HepG2 (cell line): ENCODE measurements around the gene ARFIP1. TPM values are rescaled to one million over a fixed set of nuclear protein-coding genes. Genes with fewer than 3 reads are reported as not detected.
A peak's percentile ranks its signal among the peaks of the same experiment; 100 is the strongest.

Source experiments
- FOXO1 ChIP-seq: sonication (generic); formaldehyde crosslinking; IDR thresholded peaks from 2 replicates; pipeline ENCODE4 v1.4.0; 2020; ENCODE audit warnings: missing genetic modification reagents
- KDM2A ChIP-seq: sonication (generic); formaldehyde crosslinking; IDR thresholded peaks from 2 replicates; pipeline ENCODE4 v1.4.0; 2020; ENCODE audit warnings: low read depth, missing genetic modification reagents, borderline replicate concordance
- KIAA2018 ChIP-seq: sonication (generic); formaldehyde crosslinking; IDR thresholded peaks from 2 replicates; pipeline ENCODE4 v1.5.0; 2020; ENCODE audit warnings: mild to moderate bottlenecking, missing genetic modification reagents, borderline replicate concordance
- PAX8 ChIP-seq: sonication (generic); formaldehyde crosslinking; IDR thresholded peaks from 2 replicates; pipeline ENCODE4 v1.8.0; 2022; ENCODE audit warnings: mild to moderate bottlenecking, missing genetic modification reagents, borderline replicate concordance
- RFXANK ChIP-seq: IDR thresholded peaks from 2 replicates; pipeline ENCODE4 v1.6.1; 2016
- YY1 ChIP-seq: IDR thresholded peaks from 2 replicates; pipeline ENCODE4 v1.6.1; 2011; ENCODE audit warnings: low read length, low read depth, moderate library complexity, mild to moderate bottlenecking; ENCODE audit not compliant: insufficient read depth, insufficient replicate concordance
- ZFY ChIP-seq: sonication (generic); formaldehyde crosslinking; IDR thresholded peaks from 2 replicates; pipeline ENCODE4 v1.4.0; 2020; ENCODE audit warnings: missing genetic modification reagents
- ZNF281 ChIP-seq: sonication (generic); formaldehyde crosslinking; IDR thresholded peaks from 2 replicates; pipeline ENCODE4 v1.4.0; 2020; ENCODE audit warnings: missing genetic modification reagents, borderline replicate concordance
- polyA plus RNA-seq, 8 experiments: library from polyadenylated mRNA; depleted of rRNA in 3 of 8; stranded (reverse) in 7 of 8; unstranded in 1 of 8; fragments of >200 nt; fragmentation: Illumina TruSeq in 4 of 8; extraction: Trizol in 4 of 8; gene quantifications; 2 replicates each; pipeline versions ENCODE4 v1.2.1 to v1.2.3, GENCODE V29; 2011 to 2016; ENCODE audit warnings: low read depth in 4 of 8, missing spikeins in 1 of 8, mixed read lengths in 1 of 8; ENCODE audit not compliant: insufficient read depth in 1 of 8
- total RNA-seq, 5 experiments: library from RNA; depleted of rRNA; stranded (reverse); fragments of >200 nt; fragmentation: Illumina TruSeq; extraction: Trizol; gene quantifications; 2 replicates each; pipeline ENCODE4 v1.2.3, GENCODE V29; 2016; ENCODE audit warnings: low read depth in 1 of 5
- TF ChIP-seq, protein P1 (sequence below): IDR thresholded peaks from 2 replicates; pipeline ENCODE4 v1.6.1; 2016; ENCODE audit warnings: missing compliant biosample characterization, missing genetic modification reagents, borderline replicate concordance
- TF ChIP-seq, protein P2 (sequence below): sonication (generic); formaldehyde crosslinking; IDR thresholded peaks from 2 replicates; pipeline ENCODE4 v1.5.1; 2020; ENCODE audit warnings: mild to moderate bottlenecking, missing genetic modification reagents, moderate library complexity

ARFIP1 gene
- total and polyA plus RNA-seq, 2 of the 13 experiments (the other 11 are each of a cell fraction or from before 2014, with no cell fraction given): 9.9 to 27.7 TPM

DNA sequence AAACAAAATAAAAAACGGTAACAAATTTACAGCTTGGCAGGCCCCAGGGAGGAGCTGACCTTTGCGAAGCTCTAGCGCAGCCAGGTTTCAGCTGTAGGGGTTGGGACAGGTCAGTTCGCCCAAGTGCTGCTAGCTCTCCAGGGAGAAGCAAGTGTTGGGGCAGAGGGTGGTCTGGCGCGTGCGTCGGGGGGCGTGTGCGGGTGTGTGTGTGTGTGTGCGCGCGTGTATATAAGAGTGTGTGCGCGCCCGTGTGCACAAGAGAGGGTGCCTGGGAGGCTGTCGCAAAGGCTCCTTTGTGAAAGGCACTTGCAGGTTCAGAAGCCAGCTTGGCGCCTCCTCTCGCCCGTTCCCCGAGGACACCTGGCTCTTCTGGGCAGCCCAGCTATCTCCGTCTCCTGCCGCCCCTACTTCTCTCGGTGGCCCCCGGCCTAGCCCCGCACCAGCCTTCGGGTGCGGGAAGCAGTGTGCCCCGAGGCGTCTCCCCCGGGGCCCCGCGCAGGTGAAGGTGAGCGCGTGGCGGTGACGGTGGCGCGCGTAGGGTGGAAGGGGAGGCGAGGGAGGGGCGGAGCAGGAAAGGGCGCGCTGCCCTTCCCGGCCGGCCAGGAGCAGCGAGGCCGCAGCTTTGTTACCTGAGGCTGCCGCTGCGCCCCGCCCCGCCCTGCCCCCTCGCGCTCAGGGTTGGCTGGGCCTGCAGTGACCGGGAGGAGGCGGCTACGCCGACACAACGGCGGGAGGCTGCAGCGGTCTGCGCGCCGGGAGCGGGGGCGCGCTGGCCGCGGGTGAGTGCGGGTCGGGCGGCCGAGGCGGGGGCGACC, 156.1 kb downstream of the ARFIP1 start, which contains the start of gene FHDC1 (continued):
- TF ChIP-seq, protein P1, sequence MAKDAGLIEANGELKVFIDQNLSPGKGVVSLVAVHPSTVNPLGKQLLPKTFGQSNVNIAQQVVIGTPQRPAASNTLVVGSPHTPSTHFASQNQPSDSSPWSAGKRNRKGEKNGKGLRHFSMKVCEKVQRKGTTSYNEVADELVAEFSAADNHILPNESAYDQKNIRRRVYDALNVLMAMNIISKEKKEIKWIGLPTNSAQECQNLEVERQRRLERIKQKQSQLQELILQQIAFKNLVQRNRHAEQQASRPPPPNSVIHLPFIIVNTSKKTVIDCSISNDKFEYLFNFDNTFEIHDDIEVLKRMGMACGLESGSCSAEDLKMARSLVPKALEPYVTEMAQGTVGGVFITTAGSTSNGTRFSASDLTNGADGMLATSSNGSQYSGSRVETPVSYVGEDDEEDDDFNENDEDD (CRISPR knock-in tag): peak; percentile 33; the same call in 1 of the 2 replicates
- peak; percentile 43; the same call in 1 of the 2 replicates for TF ChIP-seq KDM2A (CRISPR knock-in tag)
- TF ChIP-seq ZFY (CRISPR knock-in tag): peak; percentile 41; the same call in 1 of the 2 replicates
- TF ChIP-seq PAX8 (CRISPR knock-in tag): 0 out of 2 replicates have a peak, but pooled peaks have one; percentile 33
- TF ChIP-seq, protein P2, sequence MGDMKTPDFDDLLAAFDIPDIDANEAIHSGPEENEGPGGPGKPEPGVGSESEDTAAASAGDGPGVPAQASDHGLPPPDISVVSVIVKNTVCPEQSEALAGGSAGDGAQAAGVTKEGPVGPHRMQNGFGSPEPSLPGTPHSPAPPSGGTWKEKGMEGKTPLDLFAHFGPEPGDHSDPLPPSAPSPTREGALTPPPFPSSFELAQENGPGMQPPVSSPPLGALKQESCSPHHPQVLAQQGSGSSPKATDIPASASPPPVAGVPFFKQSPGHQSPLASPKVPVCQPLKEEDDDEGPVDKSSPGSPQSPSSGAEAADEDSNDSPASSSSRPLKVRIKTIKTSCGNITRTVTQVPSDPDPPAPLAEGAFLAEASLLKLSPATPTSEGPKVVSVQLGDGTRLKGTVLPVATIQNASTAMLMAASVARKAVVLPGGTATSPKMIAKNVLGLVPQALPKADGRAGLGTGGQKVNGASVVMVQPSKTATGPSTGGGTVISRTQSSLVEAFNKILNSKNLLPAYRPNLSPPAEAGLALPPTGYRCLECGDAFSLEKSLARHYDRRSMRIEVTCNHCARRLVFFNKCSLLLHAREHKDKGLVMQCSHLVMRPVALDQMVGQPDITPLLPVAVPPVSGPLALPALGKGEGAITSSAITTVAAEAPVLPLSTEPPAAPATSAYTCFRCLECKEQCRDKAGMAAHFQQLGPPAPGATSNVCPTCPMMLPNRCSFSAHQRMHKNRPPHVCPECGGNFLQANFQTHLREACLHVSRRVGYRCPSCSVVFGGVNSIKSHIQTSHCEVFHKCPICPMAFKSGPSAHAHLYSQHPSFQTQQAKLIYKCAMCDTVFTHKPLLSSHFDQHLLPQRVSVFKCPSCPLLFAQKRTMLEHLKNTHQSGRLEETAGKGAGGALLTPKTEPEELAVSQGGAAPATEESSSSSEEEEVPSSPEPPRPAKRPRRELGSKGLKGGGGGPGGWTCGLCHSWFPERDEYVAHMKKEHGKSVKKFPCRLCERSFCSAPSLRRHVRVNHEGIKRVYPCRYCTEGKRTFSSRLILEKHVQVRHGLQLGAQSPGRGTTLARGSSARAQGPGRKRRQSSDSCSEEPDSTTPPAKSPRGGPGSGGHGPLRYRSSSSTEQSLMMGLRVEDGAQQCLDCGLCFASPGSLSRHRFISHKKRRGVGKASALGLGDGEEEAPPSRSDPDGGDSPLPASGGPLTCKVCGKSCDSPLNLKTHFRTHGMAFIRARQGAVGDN (CRISPR knock-in tag): peak; percentile 71
- TF ChIP-seq FOXO1 (CRISPR knock-in tag): 0 out of 2 replicates have a peak, but pooled peaks have one; percentile 24
- TF ChIP-seq KIAA2018 (CRISPR knock-in tag): no peak
- TF ChIP-seq ZNF281 (CRISPR knock-in tag): peak; percentile 17; the same call in 1 of the 2 replicates
- no peak for TF ChIP-seq YY1
- no peak for TF ChIP-seq RFXANK (CRISPR knock-in tag)
